CD4-positive, alpha-beta memory T cell (primary cell): ENCODE results near the gene BTAF1. TPM values are rescaled to one million over a fixed set of nuclear protein-coding genes. Genes with fewer than 3 reads are reported as not detected.
"Not testable (repeated sequence)": the region's sequence is repeated elsewhere in the genome, so short reads cannot be mapped to it uniquely, and the experiment has no call there.

Experiments
- CTCF ChIA-PET: fragments of 350-600 bp; sonication (Branson Sonifier 250); formaldehyde crosslinking; loops from one replicate; lab custom pipeline; 2021; ENCODE audit warnings: inconsistent platforms; ENCODE audit not compliant: partially characterized antibody; lab: Charles Lee
- POLR2A ChIA-PET: fragments of 350-600 bp; sonication (Branson Sonifier 250); formaldehyde crosslinking; loops from one replicate; lab custom pipeline; 2021; ENCODE audit not compliant: partially characterized antibody; lab: Charles Lee
- DNase-seq, 5 donors: peaks; one replicate each; pipeline versions ENCODE4 v3.0.0 to v3.0.0-alpha.2; 2020 to 2022; ENCODE audit warnings: mixed read lengths in 1 of 5
- H3K27ac ChIP-seq: one replicate; pipeline ENCODE4 v1.7.0; 2013; ENCODE audit warnings: low read depth, low read length
- H3K27me3 ChIP-seq: 2 replicates; pipeline ENCODE4 v1.7.0; 2013; ENCODE audit warnings: mild to moderate bottlenecking, low read length, moderate library complexity; ENCODE audit not compliant: insufficient read depth
- H3K36me3 ChIP-seq: 2 replicates; pipeline ENCODE4 v1.7.0; 2013; ENCODE audit warnings: mild to moderate bottlenecking, low read length, moderate library complexity; ENCODE audit not compliant: insufficient read depth
- H3K4me1 ChIP-seq: 2 replicates; pipeline ENCODE4 v1.7.0; 2013; ENCODE audit warnings: mild to moderate bottlenecking, low read length, moderate library complexity; ENCODE audit not compliant: insufficient read depth
- H3K4me3 ChIP-seq, 2 donors: one replicate each; pipeline ENCODE4 v1.7.0; 2013; ENCODE audit warnings: low read length in 2 of 2, mild to moderate bottlenecking in 1 of 2
- H3K9me3 ChIP-seq, 2 donors: one replicate each; pipeline ENCODE4 v1.7.0; 2013; ENCODE audit warnings: low read length in 2 of 2, control low read depth in 1 of 2; ENCODE audit not compliant: control insufficient read depth in 1 of 2
- H3K27ac Mint-ChIP-seq, 7 donors: one replicate each; pipeline ENCODE4 v1.8.0; 2020 to 2021; ENCODE audit warnings: mixed read lengths in 7 of 7, mild to moderate bottlenecking in 6 of 7, inconsistent platforms in 3 of 7, moderate library complexity in 3 of 7
- H3K27me3 Mint-ChIP-seq, 2 donors: one replicate each; pipeline ENCODE4 v1.8.0; 2020 to 2021; ENCODE audit warnings: mixed read lengths in 2 of 2
- H3K36me3 Mint-ChIP-seq, 2 donors: one replicate each; pipeline ENCODE4 v1.8.0; 2020 to 2021; ENCODE audit warnings: mixed read lengths in 2 of 2, inconsistent platforms in 1 of 2, mild to moderate bottlenecking in 1 of 2
- H3K4me1 Mint-ChIP-seq, 4 donors: one replicate each; pipeline ENCODE4 v1.8.0; 2020 to 2021; ENCODE audit warnings: mixed read lengths in 4 of 4, mild to moderate bottlenecking in 1 of 4
- H3K4me3 Mint-ChIP-seq, 8 donors: one replicate each; pipeline ENCODE4 v1.8.0; 2020 to 2021; ENCODE audit warnings: mixed read lengths in 8 of 8, mild to moderate bottlenecking in 7 of 8, moderate library complexity in 6 of 8, inconsistent platforms in 3 of 8
- H3K9me3 Mint-ChIP-seq, 8 donors: one replicate each; pipeline ENCODE4 v1.8.0; 2020 to 2021; ENCODE audit warnings: mixed read lengths in 8 of 8, mild to moderate bottlenecking in 5 of 8, inconsistent platforms in 3 of 8, moderate library complexity in 1 of 8
- intact Hi-C: fragments of 100-400 bp; cut with micrococcal nuclease; formaldehyde crosslinking; loops from one replicate; pipeline ENCODE4 v1.15.1; 2023
- polyA plus RNA-seq, 2 donors: library from polyadenylated mRNA; unstranded; fragments of 300-500 nt; fragmentation: Illumina TruSeq; gene quantifications; one replicate each; pipeline ENCODE4 v1.2.3, GENCODE V29; 2021
- total RNA-seq, 2 experiments: library from RNA; stranded (reverse); gene quantifications; one replicate each; pipeline ENCODE4 v1.2.3, GENCODE V29; 2021

BTAF1 gene
- total and polyA plus RNA-seq, 4 experiments from 2014 or later, result 6.0 to 76.9 (median 41.5) TPM

- H3K9me3 ChIP-seq, H3K9me3 Mint-ChIP-seq, H3K27me3 ChIP-seq, H3K27ac ChIP-seq, POLR2A ChIA-PET, H3K36me3 Mint-ChIP-seq, intact Hi-C loops, H3K27me3 Mint-ChIP-seq, H3K4me1 Mint-ChIP-seq, H3K4me3 ChIP-seq, H3K4me1 ChIP-seq, H3K36me3 ChIP-seq: not testable (repeated sequence)
- Mint-ChIP-seq H3K4me3 (peak overlapping the region in 3 of 8 donors; percentile 6 to 38 (median 23)), H3K27ac (peak overlapping the region in 1 of 7 donors; percentile 27)
- CTCF ChIA-PET, result interaction anchor here (1.3 kb wide), 1 partner anchor 19 kb away, joined by 3 read pairs; no protein-coding TSS in a partner anchor
- DNase-seq, result peak in 2 of 5 donors; percentile 19 to 27
These were observed 29.3 kb upstream of the BTAF1 start for GRCh38 chr10:91894261-91894685.

GRCh38 chr10:91896212-91896756, 27.3 kb upstream of the BTAF1 start:
- Histone ChIP-seq H3K27ac (no peak overlapping the region), H3K9me3 (no peaks in the 10 kb centered on the region), H3K27me3 (no peaks in the 10 kb centered on the region), H3K4me1 (peaks cover 2% of the 10 kb centered on the region), H3K4me3 (no peak overlapping the region), H3K36me3 (no peaks in the 10 kb centered on the region)
- intact Hi-C loops, result no loop called here
- Mint-ChIP-seq H3K4me3 (no peak overlapping the region), H3K4me1 (peaks cover under 1 to 8% (median 3%) of the 10 kb centered on the region in 4 donors), H3K27me3 (peaks cover 3 to 4% of the 10 kb centered on the region in 2 donors), H3K9me3 (no peaks in the 10 kb centered on the region), H3K27ac (peak overlapping the region in 1 of 7 donors; percentile 43), H3K36me3 (no peaks in the 10 kb centered on the region)
- DNase-seq, result no peak
- ChIA-PET POLR2A (interaction anchor here (1.5 to 4.0 kb wide), 2 partner anchors 9 to 12 kb away, joined by 3 to 17 read pairs; partner anchors contain the start of gene FGFBP3), CTCF (no interaction called here)

GRCh38 chr10:91897421-91897820, 26.1 kb upstream of the BTAF1 start:
- H3K27ac Mint-ChIP-seq, result no peak overlapping the region
- Histone ChIP-seq H3K27me3 (no peaks in the 10 kb centered on the region), H3K4me1 (peaks cover 14% of the 10 kb centered on the region), H3K36me3 (no peaks in the 10 kb centered on the region), H3K27ac (no peak overlapping the region), H3K9me3 (no peaks in the 10 kb centered on the region), H3K4me3 (no peak overlapping the region)
- POLR2A ChIA-PET, result interaction anchor here (1.5 to 4.0 kb wide), 2 partner anchors 10 to 11 kb away, joined by 3 to 17 read pairs; partner anchors contain the start of gene FGFBP3
- no peaks in the 10 kb centered on the region for H3K36me3 Mint-ChIP-seq
- CTCF ChIA-PET, result no interaction called here
- peaks cover 9 to 20% (median 13%) of the 10 kb centered on the region in 4 donors for H3K4me1 Mint-ChIP-seq
- H3K9me3 Mint-ChIP-seq, result no peaks in the 10 kb centered on the region
- no peak for DNase-seq
- no peak overlapping the region for H3K4me3 Mint-ChIP-seq
- H3K27me3 Mint-ChIP-seq, result peaks cover 3 to 4% of the 10 kb centered on the region in 2 donors
- intact Hi-C loops, result no loop called here

- Histone ChIP-seq H3K9me3 (no peaks in the 10 kb centered on the region), H3K4me1 (peaks cover 21% of the 10 kb centered on the region), H3K36me3 (no peaks in the 10 kb centered on the region), H3K27me3 (no peaks in the 10 kb centered on the region), H3K27ac (no peak overlapping the region), H3K4me3 (no peak overlapping the region)
- Mint-ChIP-seq H3K27me3 (peaks cover 2 to 4% of the 10 kb centered on the region in 2 donors), H3K36me3 (peaks cover 0 to 1% of the 10 kb centered on the region in 2 donors), H3K4me3 (peak overlapping the region in 1 of 8 donors; percentile 2), H3K27ac (peak overlapping the region in 5 of 7 donors; percentile 24 to 74 (median 39)), H3K4me1 (peaks cover 12 to 22% (median 16%) of the 10 kb centered on the region in 4 donors), H3K9me3 (no peaks in the 10 kb centered on the region)
- peak; percentile 17 to 81 (median 39) for DNase-seq
- ChIA-PET POLR2A (interaction anchor here (0.6 to 2.0 kb wide), 4 partner anchors 17 to 104 kb away, joined by 3 to 8 read pairs (median 4); partner anchors contain the start of genes BTAF1 and TNKS2), CTCF (interaction anchor here (1.6 kb wide), 1 partner anchor 144 kb away, joined by 7 read pairs; no protein-coding TSS in a partner anchor)
- intact Hi-C loops, result no loop called here
These were observed 21.5 kb upstream of the BTAF1 start for GRCh38 chr10:91901784-91902677.

GRCh38 chr10:91907033-91907594, 16.5 kb upstream of the BTAF1 start:
- no peak overlapping the region for H3K4me3 ChIP-seq
- Mint-ChIP-seq H3K4me3 (peak overlapping the region; percentile 84 to 94 (median 88)), H3K36me3 (peaks cover 0 to 3% of the 10 kb centered on the region in 2 donors), H3K27ac (peak overlapping the region in 2 of 7 donors; percentile 26 to 73), H3K9me3 (peaks cover 0 to 2% (median 0%) of the 10 kb centered on the region in 8 donors), H3K4me1 (peaks cover 20 to 32% (median 26%) of the 10 kb centered on the region in 4 donors), H3K27me3 (no peaks in the 10 kb centered on the region)
- H3K36me3 ChIP-seq, result no peaks in the 10 kb centered on the region
- no peaks in the 10 kb centered on the region for H3K27me3 ChIP-seq
- H3K27ac ChIP-seq, result no peak overlapping the region
- POLR2A ChIA-PET, result interaction anchor here (1.6 to 3.1 kb wide), 4 partner anchors 9 to 109 kb away, joined by 3 to 65 read pairs (median 37); partner anchors contain the start of genes BTAF1 and TNKS2
- CTCF ChIA-PET, result interaction anchor here (0.7 to 3.1 kb wide), 6 partner anchors 17 to 866 kb away, joined by 3 to 38 read pairs (median 8); partner anchors contain the start of gene BTAF1
- DNase-seq, result no peak
- no peaks in the 10 kb centered on the region for H3K9me3 ChIP-seq
- intact Hi-C loops, result loop anchor here (5.0 kb wide), 1 partner anchor 685 kb away; the partner anchor contains the start of gene KIF11
- H3K4me1 ChIP-seq, result peaks cover 29% of the 10 kb centered on the region

GRCh38 chr10:91907914-91908336, 15.6 kb upstream of the BTAF1 start:
- Mint-ChIP-seq H3K27ac (peak overlapping the region; percentile 37 to 92 (median 81)), H3K9me3 (peaks cover 0 to 2% (median 0%) of the 10 kb centered on the region in 8 donors), H3K4me1 (peaks cover 15 to 26% (median 21%) of the 10 kb centered on the region in 4 donors), H3K36me3 (peaks cover 0 to 3% of the 10 kb centered on the region in 2 donors), H3K27me3 (peaks cover 0 to 2% of the 10 kb centered on the region in 2 donors), H3K4me3 (peak overlapping the region; percentile 84 to 94 (median 88))
- Histone ChIP-seq H3K4me1 (peaks cover 25% of the 10 kb centered on the region), H3K36me3 (no peaks in the 10 kb centered on the region), H3K4me3 (peak overlapping the region; percentile 68 to 72), H3K27ac (peak overlapping the region; percentile 67), H3K27me3 (no peaks in the 10 kb centered on the region), H3K9me3 (no peaks in the 10 kb centered on the region)
- peak in 1 of 5 donors; percentile 43 for DNase-seq
- CTCF ChIA-PET, result interaction anchor here (0.6 to 3.1 kb wide), 11 partner anchors 10 to 777 kb away, joined by 3 to 38 read pairs (median 7); partner anchors contain the start of genes BTAF1 and TNKS2
- POLR2A ChIA-PET, result interaction anchor here (0.7 to 3.1 kb wide), 13 partner anchors 10 to 746 kb away, joined by 3 to 65 read pairs (median 5); partner anchors contain the start of genes BTAF1, CPEB3, HECTD2 and MARCHF5
- intact Hi-C loops, result loop anchor here (1.0 to 5.0 kb wide), 5 partner anchors 15 to 684 kb away; partner anchors contain the start of genes BTAF1, HECTD2, KIF11 and TNKS2
